Measurements from ENCODE around the gene ARHGDIG. TPM values are rescaled to one million over a fixed set of nuclear protein-coding genes. Genes with fewer than 3 reads are reported as not detected.

ARHGDIG gene
- total RNA-seq, 1 donor from 2014 or later, result not detected

GRCh38 chr16:321532-321931, 41.1 kb downstream of the ARHGDIG start:
- no peak for TF ChIP-seq CTCF (IDR thresholded peaks at IDR 0.05)
- Histone ChIP-seq H3K36me3 (peaks cover 11% of the 10 kb centered on the region), H3K9me3 (no peaks in the 10 kb centered on the region), H3K27me3 (ENCODE audit: low read depth) (no peaks in the 10 kb centered on the region), H3K4me3 (no peak overlapping the region), H3K27ac (no peak overlapping the region), H3K4me1 (peaks cover 28% of the 10 kb centered on the region)
- DNase-seq (no peak), ATAC-seq (no peak)
- intact Hi-C loops (cut with DNase I), result no loop called here

DNA sequence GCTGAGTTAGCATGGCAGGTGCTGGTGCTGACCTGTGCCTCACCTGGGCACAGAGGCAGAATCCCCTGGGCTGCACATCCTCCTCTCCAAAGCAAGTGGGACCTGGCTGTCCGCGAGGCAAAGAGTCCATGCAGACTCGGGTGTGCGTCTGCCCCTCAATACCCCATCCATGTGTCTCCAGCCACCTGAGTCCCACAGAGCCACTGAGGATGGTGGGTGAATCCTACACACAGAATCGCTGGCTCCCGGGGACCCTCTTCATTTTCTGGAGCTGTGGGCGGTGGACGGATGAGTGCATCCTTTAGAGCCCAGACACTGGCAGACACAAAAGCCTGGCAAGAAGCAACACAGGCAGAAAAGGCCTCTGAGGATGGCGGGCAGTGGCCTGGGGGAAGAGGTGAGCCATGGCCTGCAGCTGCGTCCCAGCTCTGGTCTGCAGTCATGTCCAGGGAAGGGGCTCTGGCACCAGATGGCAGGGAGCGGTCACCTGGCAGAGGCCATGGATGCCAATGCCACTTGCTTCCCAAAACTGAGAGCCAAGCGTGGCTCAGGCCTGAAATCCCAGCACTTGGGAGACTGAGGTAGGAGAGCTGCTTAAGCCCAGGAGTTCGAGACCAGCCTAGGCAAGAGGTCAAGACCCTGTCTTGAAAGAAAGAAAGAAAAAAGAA, 42.2 kb downstream of the ARHGDIG start:
- DNase-seq (no peak), ATAC-seq (no peak)
- H3K9me3 ChIP-seq, result no peaks in the 10 kb centered on the region
- H3K27ac ChIP-seq, result no peak overlapping the region
- intact Hi-C loops (cut with DNase I), result no loop called here
- H3K27me3 ChIP-seq (ENCODE audit: low read depth), result no peaks in the 10 kb centered on the region
- TF ChIP-seq CTCF (IDR thresholded peaks at IDR 0.05), result no peak
- H3K36me3 ChIP-seq, result peaks cover 11% of the 10 kb centered on the region
- H3K4me1 ChIP-seq, result peaks cover 39% of the 10 kb centered on the region
- no peak overlapping the region for H3K4me3 ChIP-seq

DNA sequence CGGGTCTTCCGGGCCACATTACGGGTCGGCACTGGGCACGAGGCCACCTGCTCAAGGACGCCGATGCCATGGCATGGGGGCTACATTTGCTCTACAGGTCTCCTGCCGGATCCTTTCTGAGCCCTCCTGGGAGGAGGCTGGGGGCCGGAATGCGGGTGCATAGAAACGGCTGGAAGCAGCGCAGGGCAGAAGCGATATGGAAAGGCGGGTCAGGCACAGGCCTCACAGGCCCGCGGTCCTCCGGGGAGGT, 43.7 kb downstream of the ARHGDIG start:
- Histone ChIP-seq H3K4me3 (no peak overlapping the region), H3K36me3 (peaks cover under 1% of the 10 kb centered on the region), H3K4me1 (peaks cover 53% of the 10 kb centered on the region), H3K27ac (no peak overlapping the region), H3K9me3 (no peaks in the 10 kb centered on the region), H3K27me3 (ENCODE audit: low read depth) (no peaks in the 10 kb centered on the region)
- DNase-seq (no peak), ATAC-seq (no peak)
- no peak for TF ChIP-seq CTCF (IDR thresholded peaks at IDR 0.05)
- intact Hi-C loops (cut with DNase I), result no loop called here

DNA sequence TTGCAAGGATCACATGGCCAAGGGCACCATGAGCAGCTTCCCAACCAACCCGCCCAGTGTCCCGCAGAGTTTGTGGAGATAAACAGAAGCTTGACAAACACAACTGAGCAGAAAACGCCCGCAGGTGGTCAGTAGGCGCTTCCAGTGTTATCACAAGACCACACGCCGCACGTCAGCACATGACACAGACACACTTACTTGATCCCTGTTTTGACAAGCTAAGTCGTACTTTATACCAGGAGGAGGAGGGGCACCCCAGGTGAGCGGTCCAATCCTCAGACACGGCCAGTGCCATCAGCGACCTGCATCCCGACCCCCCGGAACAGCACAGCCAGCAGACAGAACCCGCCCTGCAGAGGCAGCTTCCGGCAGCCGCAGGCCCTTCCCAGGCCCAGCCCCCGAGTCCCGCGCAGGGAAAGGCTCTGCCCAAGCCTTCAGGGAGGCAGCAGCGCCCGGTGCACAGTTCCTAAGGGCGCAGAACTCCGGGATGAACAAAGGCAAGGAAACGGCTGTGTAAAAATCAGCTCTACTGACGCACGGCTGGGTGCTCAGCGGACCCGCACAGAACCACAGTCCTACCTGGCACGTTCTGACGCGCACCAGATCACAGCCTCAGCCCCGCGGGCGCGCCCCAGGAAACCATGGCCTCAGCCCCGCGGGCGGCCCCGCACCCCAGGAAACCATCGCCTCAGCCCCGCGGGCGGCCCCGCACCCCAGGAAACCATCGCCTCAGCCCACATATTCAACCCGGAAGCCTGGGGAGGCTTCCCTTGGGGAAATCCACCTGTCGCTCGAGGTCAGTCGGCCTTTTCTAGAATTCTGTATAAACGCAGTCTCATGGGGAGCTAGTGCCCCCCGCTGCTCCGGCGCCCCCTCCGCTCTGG, 44.3 kb downstream of the ARHGDIG start:
- Histone ChIP-seq H3K27me3 (ENCODE audit: low read depth) (no peaks in the 10 kb centered on the region), H3K36me3 (no peaks in the 10 kb centered on the region), H3K4me3 (peak overlapping the region; percentile 40), H3K4me1 (peaks cover 53% of the 10 kb centered on the region), H3K27ac (peak overlapping the region; percentile 89), H3K9me3 (no peaks in the 10 kb centered on the region)
- no peak for DNase-seq
- intact Hi-C loops (cut with DNase I), result no loop called here
- ATAC-seq, result no peak
- TF ChIP-seq CTCF (IDR thresholded peaks at IDR 0.05), result no peak

DNA sequence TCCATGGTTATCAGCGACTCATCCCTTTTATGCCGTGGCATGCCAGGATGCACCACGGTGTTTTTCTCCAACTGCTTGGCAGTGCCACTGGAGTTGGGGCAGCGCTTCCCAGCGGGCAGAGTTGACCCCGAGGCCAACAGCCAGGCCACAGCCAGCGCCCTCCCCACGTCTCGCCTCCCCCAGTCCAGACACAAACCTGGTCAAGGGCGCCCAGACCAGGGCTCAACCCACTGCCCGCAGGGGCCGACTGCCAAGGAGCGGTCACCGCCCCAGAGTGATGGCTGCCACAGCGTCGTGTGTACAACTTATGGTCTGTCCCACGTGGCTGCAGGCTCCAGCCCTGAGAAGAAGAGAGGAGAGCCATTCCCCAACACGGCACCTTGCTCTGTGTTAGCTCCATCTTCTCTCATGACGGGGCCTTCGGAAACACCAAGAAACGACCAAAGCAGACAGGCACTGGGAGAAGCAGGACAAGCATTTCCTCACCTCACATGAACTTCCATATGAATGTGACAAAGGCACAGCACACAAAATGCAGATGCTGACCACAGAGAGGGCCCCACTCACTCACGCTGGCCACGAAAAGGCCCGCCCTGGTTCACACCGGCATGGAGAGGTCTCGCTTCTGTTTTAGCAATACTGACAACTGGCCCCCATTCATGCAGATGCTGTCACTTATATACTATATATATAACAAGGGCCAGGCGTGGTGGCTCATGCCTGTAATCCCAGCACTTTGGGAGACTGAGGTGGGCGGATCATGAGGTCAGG, 45.2 kb downstream of the ARHGDIG start:
- DNase-seq (no peak), ATAC-seq (no peak)
- peak overlapping the region; percentile 40 for H3K4me3 ChIP-seq
- no peaks in the 10 kb centered on the region for H3K36me3 ChIP-seq
- no peak for TF ChIP-seq CTCF (IDR thresholded peaks at IDR 0.05)
- intact Hi-C loops (cut with DNase I), result no loop called here
- H3K27me3 ChIP-seq (ENCODE audit: low read depth), result no peaks in the 10 kb centered on the region
- no peaks in the 10 kb centered on the region for H3K9me3 ChIP-seq
- H3K27ac ChIP-seq, result peak overlapping the region; percentile 89
- peaks cover 58% of the 10 kb centered on the region for H3K4me1 ChIP-seq
